Measurements from ENCODE around the gene TNFRSF19. TPM values are rescaled to one million over a fixed set of nuclear protein-coding genes. Genes with fewer than 3 reads are reported as not detected.
A peak's percentile ranks its signal among the peaks of the same experiment; 100 is the strongest.

Gene TNFRSF19
- total RNA-seq, 2 donors from 2014 or later = 5.4 to 6.9 TPM

GRCh38 chr13:23557733-23558132, 12.5 kb upstream of the TNFRSF19 start:
- WGBS, 2 donors = 75 to 97% methylated on average over 2 of the region's 2 CpGs
- intact Hi-C loops (cut with DNase I) = no loop called here
- H3K36me3 ChIP-seq (replicated peaks in 1 of 2; ENCODE audit: insufficient read depth in 1 of 2, low read depth in 2 of 2) = no peaks in the 10 kb centered on the region
- no peak overlapping the region for H3K4me3 ChIP-seq
- TF ChIP-seq, protein P1, sequence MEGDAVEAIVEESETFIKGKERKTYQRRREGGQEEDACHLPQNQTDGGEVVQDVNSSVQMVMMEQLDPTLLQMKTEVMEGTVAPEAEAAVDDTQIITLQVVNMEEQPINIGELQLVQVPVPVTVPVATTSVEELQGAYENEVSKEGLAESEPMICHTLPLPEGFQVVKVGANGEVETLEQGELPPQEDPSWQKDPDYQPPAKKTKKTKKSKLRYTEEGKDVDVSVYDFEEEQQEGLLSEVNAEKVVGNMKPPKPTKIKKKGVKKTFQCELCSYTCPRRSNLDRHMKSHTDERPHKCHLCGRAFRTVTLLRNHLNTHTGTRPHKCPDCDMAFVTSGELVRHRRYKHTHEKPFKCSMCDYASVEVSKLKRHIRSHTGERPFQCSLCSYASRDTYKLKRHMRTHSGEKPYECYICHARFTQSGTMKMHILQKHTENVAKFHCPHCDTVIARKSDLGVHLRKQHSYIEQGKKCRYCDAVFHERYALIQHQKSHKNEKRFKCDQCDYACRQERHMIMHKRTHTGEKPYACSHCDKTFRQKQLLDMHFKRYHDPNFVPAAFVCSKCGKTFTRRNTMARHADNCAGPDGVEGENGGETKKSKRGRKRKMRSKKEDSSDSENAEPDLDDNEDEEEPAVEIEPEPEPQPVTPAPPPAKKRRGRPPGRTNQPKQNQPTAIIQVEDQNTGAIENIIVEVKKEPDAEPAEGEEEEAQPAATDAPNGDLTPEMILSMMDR (IDR thresholded peaks at IDR 0.05) = no peak
- no peak for TF ChIP-seq POLR2A (IDR thresholded peaks at IDR 0.05)
- H3K27ac ChIP-seq = no peak overlapping the region
- H3K4me1 ChIP-seq = no peaks in the 10 kb centered on the region
- H3K27me3 ChIP-seq = no peaks in the 10 kb centered on the region
- ATAC-seq = no peak
- no peak for DNase-seq
- H3K9me3 ChIP-seq = no peaks in the 10 kb centered on the region

DNA sequence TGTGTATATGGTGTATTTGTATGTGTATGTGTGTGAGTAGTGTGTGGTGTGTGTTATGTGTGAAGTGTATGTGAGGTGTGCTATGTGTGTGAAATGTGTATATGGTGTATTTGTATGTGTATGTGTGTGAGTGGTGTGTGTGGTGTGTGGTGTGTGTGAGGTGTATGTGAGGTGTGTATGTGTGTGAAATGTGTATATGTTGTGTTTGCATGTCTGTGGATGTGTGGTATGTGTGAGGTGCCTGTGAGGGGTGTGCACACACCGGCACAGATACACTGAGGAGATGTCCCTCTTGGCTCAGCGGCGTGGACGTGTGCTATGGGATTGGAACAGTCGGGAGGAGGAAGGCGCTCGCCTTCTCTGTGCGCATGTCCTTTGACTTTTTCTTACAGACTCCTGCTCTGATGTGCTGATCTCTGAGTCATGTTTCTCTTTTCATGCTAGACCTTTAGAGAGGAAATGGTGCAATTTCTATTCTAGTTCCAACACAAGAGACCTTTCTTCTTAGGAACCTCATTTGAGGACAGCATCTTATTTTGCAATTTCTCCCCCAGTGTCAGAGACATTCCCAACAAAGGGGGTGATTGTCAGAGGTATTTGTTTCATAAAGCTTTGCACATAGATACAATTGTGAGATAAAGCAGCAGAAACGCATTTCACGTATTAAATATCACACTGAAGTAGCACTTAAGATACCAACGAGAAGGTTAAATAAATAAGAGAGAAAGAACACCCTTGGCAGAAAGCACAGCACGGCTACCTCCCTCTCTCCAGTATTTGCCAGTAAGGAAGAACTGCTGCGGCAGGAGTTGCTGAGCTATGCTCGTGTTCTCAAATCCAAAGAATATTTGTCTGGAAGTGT, 11.3 kb upstream of the TNFRSF19 start:
- Histone ChIP-seq H3K4me3 (no peak overlapping the region), H3K4me1 (no peaks in the 10 kb centered on the region), H3K36me3 (replicated peaks in 1 of 2; ENCODE audit: insufficient read depth in 1 of 2, low read depth in 2 of 2) (no peaks in the 10 kb centered on the region), H3K9me3 (no peaks in the 10 kb centered on the region), H3K27ac (peak overlapping the region in 1 of 4 donors; percentile 51), H3K27me3 (no peaks in the 10 kb centered on the region)
- DNase-seq (peak in 2 of 4 donors; percentile 30 to 35), ATAC-seq (peak; percentile 73)
- no peak for TF ChIP-seq POLR2A (IDR thresholded peaks at IDR 0.05)
- TF ChIP-seq, protein P1 (IDR thresholded peaks at IDR 0.05) = no peak
- intact Hi-C loops (cut with DNase I) = no loop called here
- WGBS, 2 donors = 28 to 34% methylated on average over 14 of the region's 14 CpGs

GRCh38 chr13:23560571-23561089, 9.6 kb upstream of the TNFRSF19 start:
- Histone ChIP-seq H3K27me3 (no peaks in the 10 kb centered on the region), H3K27ac (no peak overlapping the region), H3K4me3 (no peak overlapping the region), H3K4me1 (no peaks in the 10 kb centered on the region), H3K36me3 (replicated peaks in 1 of 2; ENCODE audit: insufficient read depth in 1 of 2, low read depth in 2 of 2) (no peaks in the 10 kb centered on the region), H3K9me3 (no peaks in the 10 kb centered on the region)
- DNase-seq = no peak
- no peak for ATAC-seq
- intact Hi-C loops (cut with DNase I) = no loop called here
- TF ChIP-seq, protein P1 (IDR thresholded peaks at IDR 0.05) = no peak
- no peak for TF ChIP-seq POLR2A (IDR thresholded peaks at IDR 0.05)
- 88 to 90% methylated on average over 7 of the region's 7 CpGs for WGBS, 2 donors

DNA sequence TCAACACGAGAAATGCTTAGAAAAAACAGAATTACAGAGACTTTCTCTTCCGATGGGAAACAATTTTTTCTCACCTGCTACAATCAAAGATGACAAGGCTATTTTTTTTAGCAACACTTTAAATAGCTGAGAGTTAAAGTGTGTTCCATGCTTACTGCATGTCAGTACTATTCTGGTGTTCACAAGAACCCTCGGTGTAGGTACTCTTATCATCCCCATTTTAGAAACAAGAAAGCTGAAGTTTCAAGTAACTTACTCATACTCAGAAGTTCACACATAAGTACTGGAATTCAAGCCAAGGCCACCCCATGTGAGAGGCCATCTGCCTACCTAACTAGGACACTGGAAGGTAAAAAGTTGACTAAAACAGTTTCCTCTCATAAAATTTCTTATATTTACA, 9.0 kb upstream of the TNFRSF19 start:
- H3K36me3 ChIP-seq (replicated peaks in 1 of 2; ENCODE audit: insufficient read depth in 1 of 2, low read depth in 2 of 2) = no peaks in the 10 kb centered on the region
- TF ChIP-seq, protein P1 (IDR thresholded peaks at IDR 0.05) = no peak
- TF ChIP-seq POLR2A (IDR thresholded peaks at IDR 0.05) = no peak
- intact Hi-C loops (cut with DNase I) = no loop called here
- DNase-seq (no peak), ATAC-seq (no peak)
- no peaks in the 10 kb centered on the region for H3K9me3 ChIP-seq
- H3K27ac ChIP-seq = no peak overlapping the region
- no peaks in the 10 kb centered on the region for H3K4me1 ChIP-seq
- H3K27me3 ChIP-seq = no peaks in the 10 kb centered on the region
- WGBS, 2 donors = 83 to 87% methylated on average over 3 of the region's 3 CpGs
- H3K4me3 ChIP-seq = no peak overlapping the region

Measured in body of pancreas (tissue), 4 donors.